Measurements from ENCODE around the gene TMEM150C. TPM values are rescaled to one million over a fixed set of nuclear protein-coding genes. Genes with fewer than 3 reads are reported as not detected.
A peak's percentile ranks its signal among the peaks of the same experiment; 100 is the strongest.

TMEM150C gene
- total and polyA plus RNA-seq, 4 donors: 4.8 to 8.7 (median 5.2) TPM

DNA sequence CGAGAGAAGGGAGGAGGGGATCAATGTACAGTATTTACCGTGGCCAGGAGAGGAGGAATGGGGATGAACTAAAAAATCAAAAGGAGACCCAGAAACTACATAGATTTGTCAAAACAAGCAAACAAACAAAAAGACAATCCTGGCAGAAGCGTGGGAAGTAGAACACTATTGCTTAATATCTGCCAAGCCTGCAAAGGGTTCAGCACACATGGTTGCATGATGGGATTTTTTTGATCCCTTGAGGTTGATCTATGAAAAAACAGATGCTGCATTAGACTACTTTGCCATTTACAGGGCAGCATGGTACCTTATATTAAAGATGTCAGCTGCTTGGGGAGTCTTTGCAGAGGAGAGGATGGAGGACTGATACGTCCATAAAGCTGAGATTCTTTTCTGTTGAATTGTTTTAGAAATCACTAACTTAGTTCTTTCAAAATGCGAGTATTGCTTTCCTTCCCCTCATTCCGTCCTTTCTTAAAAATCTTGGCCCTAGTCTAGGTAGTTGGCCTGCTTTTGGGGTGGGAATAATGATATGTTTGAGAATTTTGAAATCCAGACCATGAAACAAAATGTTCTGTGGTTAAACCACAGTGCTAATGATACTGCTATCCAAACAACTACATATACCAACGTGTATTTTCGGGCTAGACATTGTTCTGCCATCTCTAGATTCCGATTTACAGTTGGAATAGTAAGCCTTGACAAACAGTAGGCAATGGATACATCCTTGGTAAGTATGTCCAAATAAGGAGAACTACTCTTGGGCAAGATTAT is 39.6 kb upstream of the TMEM150C start:
- H3K36me3 ChIP-seq (ENCODE audit: control insufficient read depth in 4 of 4, insufficient read depth in 3 of 4, low read depth in 1 of 4, low read length in 3 of 4): no peaks in the 10 kb centered on the region
- H3K9ac ChIP-seq (ENCODE audit: low read depth in 1 of 2, low read length in 2 of 2): no peak overlapping the region
- H3K9me3 ChIP-seq (ENCODE audit: control insufficient read depth in 4 of 4, low read length in 3 of 4): no peaks in the 10 kb centered on the region
- no peaks in the 10 kb centered on the region for H3K27me3 ChIP-seq (ENCODE audit: control insufficient read depth in 4 of 4, insufficient read depth in 4 of 4, low read length in 3 of 4)
- no peaks in the 10 kb centered on the region for H3K4me1 ChIP-seq (ENCODE audit: control insufficient read depth in 4 of 4, insufficient read depth in 4 of 4, low read length in 3 of 4)
- TF ChIP-seq RAD21 (IDR thresholded peaks at IDR 0.05): peak; percentile 5 to 22
- TF ChIP-seq, protein P1, sequence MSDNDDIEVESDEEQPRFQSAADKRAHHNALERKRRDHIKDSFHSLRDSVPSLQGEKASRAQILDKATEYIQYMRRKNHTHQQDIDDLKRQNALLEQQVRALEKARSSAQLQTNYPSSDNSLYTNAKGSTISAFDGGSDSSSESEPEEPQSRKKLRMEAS (IDR thresholded peaks at IDR 0.05): no peak
- H3K27ac ChIP-seq (ENCODE audit: low read depth in 1 of 2, low read length in 2 of 2): no peak overlapping the region
- H3K4me3 ChIP-seq (ENCODE audit: low read depth in 1 of 3, low read length in 3 of 3): no peak overlapping the region
- WGBS: 78% methylated on average over 9 of the region's 9 CpGs
- no peak for DNase-seq (ENCODE audit: low spot score)

- 72% methylated on average over 4 of the region's 4 CpGs for WGBS
- DNase-seq (ENCODE audit: low spot score): no peak
These were observed 37.5 kb upstream of the TMEM150C start for GRCh38 chr4:82599336-82599735.

DNA sequence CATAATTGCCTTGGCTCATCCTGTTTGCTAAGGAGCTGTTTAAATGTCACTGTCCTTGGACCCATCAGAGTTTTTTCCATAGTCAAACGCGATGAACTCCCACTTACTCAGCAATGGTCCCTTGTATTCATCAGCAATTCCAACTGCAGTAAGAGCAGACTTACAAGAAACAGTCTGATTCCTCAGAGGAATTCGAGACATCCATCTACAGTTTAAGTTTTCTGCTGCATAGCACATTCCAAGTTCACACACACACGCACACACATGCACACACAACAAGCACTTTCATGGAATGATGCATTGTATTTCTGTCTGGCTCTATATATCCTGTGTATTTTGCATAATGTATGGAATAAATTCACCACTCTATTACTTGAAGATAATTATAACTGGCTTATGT is 32.7 kb upstream of the TMEM150C start:
- Histone ChIP-seq H3K4me3 (ENCODE audit: low read depth in 1 of 3, low read length in 3 of 3) (no peak overlapping the region), H3K9ac (ENCODE audit: low read depth in 1 of 2, low read length in 2 of 2) (no peak overlapping the region), H3K27ac (ENCODE audit: low read depth in 1 of 2, low read length in 2 of 2) (no peak overlapping the region), H3K9me3 (ENCODE audit: control insufficient read depth in 4 of 4, low read length in 3 of 4) (no peaks in the 10 kb centered on the region), H3K36me3 (ENCODE audit: control insufficient read depth in 4 of 4, insufficient read depth in 3 of 4, low read depth in 1 of 4, low read length in 3 of 4) (no peaks in the 10 kb centered on the region), H3K27me3 (ENCODE audit: control insufficient read depth in 4 of 4, insufficient read depth in 4 of 4, low read length in 3 of 4) (peaks cover 0 to 4% (median 0%) of the 10 kb centered on the region in 4 donors), H3K4me1 (ENCODE audit: control insufficient read depth in 4 of 4, insufficient read depth in 4 of 4, low read length in 3 of 4) (no peaks in the 10 kb centered on the region)
- TF ChIP-seq, protein P1 (IDR thresholded peaks at IDR 0.05): no peak
- TF ChIP-seq FOXA2 (IDR thresholded peaks at IDR 0.05): no peak
- TF ChIP-seq, protein P2, sequence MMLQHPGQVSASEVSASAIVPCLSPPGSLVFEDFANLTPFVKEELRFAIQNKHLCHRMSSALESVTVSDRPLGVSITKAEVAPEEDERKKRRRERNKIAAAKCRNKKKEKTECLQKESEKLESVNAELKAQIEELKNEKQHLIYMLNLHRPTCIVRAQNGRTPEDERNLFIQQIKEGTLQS (IDR thresholded peaks at IDR 0.05): no peak
- no peak for TF ChIP-seq RAD21 (IDR thresholded peaks at IDR 0.05)
- TF ChIP-seq, protein P3, sequence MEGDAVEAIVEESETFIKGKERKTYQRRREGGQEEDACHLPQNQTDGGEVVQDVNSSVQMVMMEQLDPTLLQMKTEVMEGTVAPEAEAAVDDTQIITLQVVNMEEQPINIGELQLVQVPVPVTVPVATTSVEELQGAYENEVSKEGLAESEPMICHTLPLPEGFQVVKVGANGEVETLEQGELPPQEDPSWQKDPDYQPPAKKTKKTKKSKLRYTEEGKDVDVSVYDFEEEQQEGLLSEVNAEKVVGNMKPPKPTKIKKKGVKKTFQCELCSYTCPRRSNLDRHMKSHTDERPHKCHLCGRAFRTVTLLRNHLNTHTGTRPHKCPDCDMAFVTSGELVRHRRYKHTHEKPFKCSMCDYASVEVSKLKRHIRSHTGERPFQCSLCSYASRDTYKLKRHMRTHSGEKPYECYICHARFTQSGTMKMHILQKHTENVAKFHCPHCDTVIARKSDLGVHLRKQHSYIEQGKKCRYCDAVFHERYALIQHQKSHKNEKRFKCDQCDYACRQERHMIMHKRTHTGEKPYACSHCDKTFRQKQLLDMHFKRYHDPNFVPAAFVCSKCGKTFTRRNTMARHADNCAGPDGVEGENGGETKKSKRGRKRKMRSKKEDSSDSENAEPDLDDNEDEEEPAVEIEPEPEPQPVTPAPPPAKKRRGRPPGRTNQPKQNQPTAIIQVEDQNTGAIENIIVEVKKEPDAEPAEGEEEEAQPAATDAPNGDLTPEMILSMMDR (IDR thresholded peaks at IDR 0.05; ENCODE audit: low read depth, low read length, missing input control): no peak
- no peak for TF ChIP-seq JUND (IDR thresholded peaks at IDR 0.05)
- no peak for TF ChIP-seq RXRA (IDR thresholded peaks at IDR 0.05)
- no peak for TF ChIP-seq HNF4A (conservative IDR thresholded peaks at IDR 0.05)
- TF ChIP-seq YY1 (IDR thresholded peaks at IDR 0.05): no peak
- no peak for TF ChIP-seq NR2F2 (IDR thresholded peaks at IDR 0.05)
- TF ChIP-seq SP1 (IDR thresholded peaks at IDR 0.05): no peak
- TF ChIP-seq, protein P4, sequence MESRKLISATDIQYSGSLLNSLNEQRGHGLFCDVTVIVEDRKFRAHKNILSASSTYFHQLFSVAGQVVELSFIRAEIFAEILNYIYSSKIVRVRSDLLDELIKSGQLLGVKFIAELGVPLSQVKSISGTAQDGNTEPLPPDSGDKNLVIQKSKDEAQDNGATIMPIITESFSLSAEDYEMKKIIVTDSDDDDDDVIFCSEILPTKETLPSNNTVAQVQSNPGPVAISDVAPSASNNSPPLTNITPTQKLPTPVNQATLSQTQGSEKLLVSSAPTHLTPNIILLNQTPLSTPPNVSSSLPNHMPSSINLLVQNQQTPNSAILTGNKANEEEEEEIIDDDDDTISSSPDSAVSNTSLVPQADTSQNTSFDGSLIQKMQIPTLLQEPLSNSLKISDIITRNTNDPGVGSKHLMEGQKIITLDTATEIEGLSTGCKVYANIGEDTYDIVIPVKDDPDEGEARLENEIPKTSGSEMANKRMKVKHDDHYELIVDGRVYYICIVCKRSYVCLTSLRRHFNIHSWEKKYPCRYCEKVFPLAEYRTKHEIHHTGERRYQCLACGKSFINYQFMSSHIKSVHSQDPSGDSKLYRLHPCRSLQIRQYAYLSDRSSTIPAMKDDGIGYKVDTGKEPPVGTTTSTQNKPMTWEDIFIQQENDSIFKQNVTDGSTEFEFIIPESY (IDR thresholded peaks at IDR 0.05): no peak
- DNase-seq (ENCODE audit: low spot score): no peak
- 78% methylated on average over 4 of the region's 4 CpGs for WGBS

More at GRCh38 chr4:82599336-82599735, 37.5 kb upstream of the TMEM150C start:
- TF ChIP-seq EGR1 (IDR thresholded peaks at IDR 0.05; ENCODE audit: low read depth in 2 of 2) (no peak), RAD21 (IDR thresholded peaks at IDR 0.05) (peak; percentile 46 to 71)
- Histone ChIP-seq H3K36me3 (ENCODE audit: control insufficient read depth in 4 of 4, insufficient read depth in 3 of 4, low read depth in 1 of 4, low read length in 3 of 4) (no peaks in the 10 kb centered on the region), H3K9ac (ENCODE audit: low read depth in 1 of 2, low read length in 2 of 2) (no peak overlapping the region), H3K27ac (ENCODE audit: low read depth in 1 of 2, low read length in 2 of 2) (no peak overlapping the region), H3K27me3 (ENCODE audit: control insufficient read depth in 4 of 4, insufficient read depth in 4 of 4, low read length in 3 of 4) (peaks cover 0 to 4% (median 0%) of the 10 kb centered on the region in 4 donors), H3K4me3 (ENCODE audit: low read depth in 1 of 3, low read length in 3 of 3) (no peak overlapping the region), H3K9me3 (ENCODE audit: control insufficient read depth in 4 of 4, low read length in 3 of 4) (no peaks in the 10 kb centered on the region), H3K4me1 (ENCODE audit: control insufficient read depth in 4 of 4, insufficient read depth in 4 of 4, low read length in 3 of 4) (no peaks in the 10 kb centered on the region)

Data from liver (tissue), 9 donors.